Ecto neural progenitor cell (in vitro differentiated cells): Measurements from ENCODE around the gene CCDC146.
A peak's percentile ranks its signal among the peaks of the same experiment; 100 is the strongest.
"Not testable (repeated sequence)": the region's sequence is repeated elsewhere in the genome, so short reads cannot be mapped to it uniquely, and the experiment has no call there.

Experiments
- DNase-seq: peaks from one replicate; pipeline ENCODE4 v3.0.0-alpha.2; 2018; ENCODE audit warnings: low spot score

The CCDC146 gene

DNA sequence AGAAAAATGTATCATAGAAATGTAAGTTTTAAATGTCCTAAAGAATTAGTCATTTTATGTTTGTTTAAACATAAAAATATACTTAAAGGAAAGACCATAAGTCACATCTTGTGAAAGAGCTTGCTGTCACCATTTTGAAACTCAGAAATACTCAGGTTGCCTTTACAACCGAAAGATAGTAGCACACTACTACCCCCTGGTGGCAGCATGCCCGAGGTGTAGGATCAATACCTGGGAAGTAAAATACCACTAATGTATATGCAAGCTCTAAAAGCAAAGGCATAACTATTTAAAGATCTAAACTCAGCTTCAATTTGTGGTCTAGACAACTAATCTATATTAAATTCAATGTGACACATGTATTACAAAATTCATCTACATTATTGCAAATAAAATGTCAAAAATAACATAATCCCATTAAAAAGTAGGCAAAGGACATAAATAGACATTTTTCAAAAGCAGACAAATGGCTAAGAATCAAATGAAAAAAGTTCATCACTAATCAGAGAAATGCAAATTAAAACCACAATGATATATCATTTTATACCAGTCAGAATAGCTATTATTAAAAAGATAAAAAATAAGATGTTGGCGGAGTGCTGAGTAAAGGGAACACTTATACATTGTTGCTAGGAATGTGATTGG lies 124.9 kb downstream of the CCDC146 start:
- peak; percentile 76 for DNase-seq

DNA sequence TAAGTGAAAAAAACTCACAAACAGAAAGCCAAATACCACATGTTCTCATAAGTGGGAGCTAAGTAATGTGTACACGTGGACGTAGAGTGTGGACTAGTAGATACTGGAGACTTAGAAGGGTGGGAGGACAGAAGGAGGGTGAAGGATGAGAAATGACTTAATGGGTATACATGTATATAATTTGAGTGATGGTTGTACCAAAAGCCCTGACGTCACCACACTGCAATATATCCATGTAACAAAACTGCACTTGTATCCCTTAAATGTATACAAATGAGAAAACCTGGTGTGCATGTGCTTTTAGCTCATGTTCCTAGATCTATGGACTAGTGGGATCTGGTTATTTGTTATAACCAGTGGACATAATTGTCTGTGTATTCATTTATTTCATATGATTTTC lies 125.7 kb downstream of the CCDC146 start:
- DNase-seq: no peak

- DNase-seq: no peak
Measured at GRCh38 chr7:77252506-77252905, 130.1 kb downstream of the CCDC146 start.

DNA sequence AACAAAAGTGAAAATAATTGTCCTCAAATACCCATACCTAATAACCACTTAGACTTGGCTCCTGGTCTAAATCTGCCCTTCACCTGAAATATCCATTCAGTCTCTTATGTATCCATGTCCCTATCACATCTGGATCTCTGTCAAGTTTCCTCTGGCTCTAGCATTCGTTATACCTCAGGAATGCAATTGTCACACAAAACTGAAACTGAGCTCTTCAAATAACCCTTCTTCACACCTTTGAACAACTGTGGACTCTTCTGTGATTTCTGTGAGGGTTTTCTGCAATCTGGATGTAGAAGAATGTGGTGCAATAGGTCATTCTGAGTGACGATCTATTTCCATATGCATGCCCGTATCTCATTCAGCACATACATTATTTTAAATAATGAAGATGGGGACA lies 130.7 kb downstream of the CCDC146 start:
- no peak for DNase-seq

DNA sequence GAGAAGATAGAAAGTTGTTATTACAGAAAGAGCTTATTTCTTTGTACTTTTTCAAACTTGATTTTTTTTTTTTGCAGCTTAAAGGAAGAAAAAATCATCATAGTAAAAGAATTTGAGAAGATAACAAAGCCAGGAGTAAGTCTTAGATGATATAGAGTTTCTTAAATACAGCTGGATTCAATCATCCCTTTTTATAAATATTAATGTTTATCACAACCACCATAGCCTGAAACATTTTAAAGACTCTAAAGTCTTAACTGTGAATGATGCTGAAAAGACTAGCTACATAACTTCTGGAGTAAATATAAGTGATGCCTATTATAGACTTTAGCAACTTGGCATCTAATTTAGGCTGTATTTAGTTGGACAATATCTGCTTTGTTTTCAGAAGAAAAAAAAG lies 132.0 kb downstream of the CCDC146 start:
- DNase-seq: no peak

DNA sequence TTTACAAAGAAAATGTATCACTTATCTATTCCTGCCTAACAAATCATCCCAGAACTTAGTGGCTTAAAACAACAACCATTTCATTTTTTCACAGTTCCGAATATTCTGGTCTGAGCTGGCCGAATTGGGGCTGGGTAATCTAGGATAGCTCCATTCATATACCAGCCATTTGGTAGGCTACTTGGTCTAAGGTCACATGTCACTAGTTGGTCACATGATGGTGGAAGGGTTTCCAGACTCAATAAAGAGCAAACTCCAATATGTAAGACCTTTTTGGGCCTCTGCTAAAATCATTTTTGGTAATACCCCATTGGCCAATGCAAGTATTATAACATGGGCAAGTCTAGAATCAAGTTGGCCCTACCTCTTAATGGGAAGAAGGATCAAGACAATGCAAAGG lies 132.5 kb downstream of the CCDC146 start:
- DNase-seq: no peak

DNA sequence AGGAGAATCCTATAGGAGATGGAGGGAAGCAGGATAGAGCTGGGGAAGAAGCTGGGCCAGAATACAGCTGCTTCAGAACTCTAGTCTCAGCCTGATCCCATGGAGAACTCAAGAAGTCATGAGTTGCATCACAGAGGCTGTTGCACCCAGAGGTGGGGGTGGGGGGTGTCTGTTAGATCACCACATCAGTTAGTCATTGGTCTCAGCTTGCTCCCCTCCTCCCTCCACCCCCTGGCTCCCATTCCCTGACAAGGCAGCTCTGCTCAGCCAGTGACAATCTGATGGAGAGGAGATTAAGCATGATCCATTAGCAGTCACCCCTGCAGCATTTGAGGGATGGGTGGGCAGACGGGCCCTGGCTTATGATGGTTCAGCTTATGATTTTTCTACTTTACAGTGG lies 135.6 kb downstream of the CCDC146 start:
- DNase-seq: no peak

- no peak for DNase-seq
Measured at GRCh38 chr7:77258593-77258992, 136.2 kb downstream of the CCDC146 start.

DNA sequence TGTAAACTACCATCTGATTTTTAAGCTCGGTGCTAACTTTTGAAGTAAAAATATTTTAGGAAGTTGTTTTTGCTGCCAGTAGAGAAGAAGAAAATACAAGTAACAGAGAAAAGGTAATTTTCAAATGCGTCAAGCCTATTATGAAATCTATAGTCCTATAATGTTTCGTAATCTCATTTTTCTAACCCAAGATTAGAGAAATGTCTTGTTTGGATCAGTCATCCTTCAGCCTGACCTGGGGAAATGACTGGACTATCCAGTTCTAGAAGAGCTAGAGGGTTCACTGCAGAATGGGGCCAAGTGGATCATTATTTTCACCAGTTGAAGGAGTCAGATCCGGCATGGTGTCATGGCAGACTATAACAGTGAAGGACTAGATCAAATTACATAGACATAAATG lies 139.9 kb downstream of the CCDC146 start:
- DNase-seq: no peak

DNA sequence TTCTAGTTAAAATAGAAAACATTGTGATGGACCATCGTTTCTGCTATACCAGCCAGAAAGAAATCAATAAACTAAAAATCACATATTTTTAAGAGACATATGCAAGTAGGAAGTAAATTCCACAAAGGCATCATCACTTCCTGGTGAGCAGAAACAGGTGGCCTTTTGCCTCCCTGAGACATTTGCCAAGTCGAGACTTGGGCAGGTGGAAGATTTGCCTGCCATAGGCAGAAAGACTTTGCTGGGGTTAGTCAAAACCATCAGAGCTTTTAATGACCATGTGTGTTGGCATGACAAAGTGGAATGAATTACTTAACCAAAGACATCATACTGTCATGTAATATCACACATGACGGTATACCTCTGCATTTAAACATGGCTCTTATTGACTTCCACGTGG lies 143.3 kb downstream of the CCDC146 start:
- DNase-seq: no peak

- DNase-seq: no peak
Measured at GRCh38 chr7:77266291-77266794, 143.9 kb downstream of the CCDC146 start.

DNA sequence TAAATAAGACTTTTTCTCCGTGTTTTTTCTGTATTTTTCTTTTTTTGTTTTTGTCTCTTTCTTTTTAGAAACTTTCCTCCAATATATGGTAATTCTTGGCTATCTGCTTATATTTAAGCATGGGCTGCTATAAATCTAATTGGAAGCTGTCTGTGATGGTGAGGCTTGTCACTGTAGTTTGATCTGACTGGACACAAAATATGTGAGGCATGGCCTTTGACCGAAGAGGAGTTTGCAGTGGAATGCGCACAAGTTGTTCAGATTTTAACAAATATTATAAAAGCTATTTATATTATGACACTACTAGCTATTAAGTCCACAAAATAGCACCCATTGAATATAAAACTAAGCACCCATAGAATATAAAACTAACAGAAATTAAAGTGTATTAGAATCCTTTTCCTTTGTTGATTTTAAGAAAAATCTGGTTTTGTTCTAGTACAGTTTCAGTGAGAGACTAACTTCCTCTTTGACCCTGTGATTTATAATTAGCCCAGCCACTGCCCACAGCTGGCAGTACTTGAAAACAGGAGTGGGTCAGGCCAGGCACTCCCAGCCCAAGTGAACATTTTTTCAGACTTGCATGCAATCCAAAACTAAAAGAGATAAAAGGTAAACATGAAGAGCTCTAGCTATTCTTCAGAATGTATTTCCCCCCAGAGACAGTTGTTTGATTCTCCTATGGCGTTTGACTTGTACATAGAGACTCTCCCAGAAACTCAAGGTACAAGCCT lies 147.1 kb downstream of the CCDC146 start:
- no peak for DNase-seq

DNA sequence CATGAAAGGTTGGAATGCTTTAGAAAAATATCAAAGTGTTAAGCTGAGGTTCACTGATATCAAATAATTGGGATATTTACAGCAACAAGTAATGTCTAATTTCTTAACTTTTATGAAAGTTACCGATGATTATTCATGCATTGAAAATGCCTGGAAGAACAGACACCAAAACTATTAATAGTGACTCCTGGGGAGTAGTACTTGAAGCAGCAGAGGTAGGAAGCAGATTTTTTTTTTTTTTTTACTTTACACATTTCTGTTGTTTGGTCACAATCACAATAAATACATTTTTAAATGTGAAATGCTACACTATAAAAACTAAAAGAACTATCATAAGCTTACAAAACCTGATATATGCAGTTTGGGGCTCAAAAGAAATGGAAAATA lies 147.7 kb downstream of the CCDC146 start:
- DNase-seq: no peak

- no peak for DNase-seq
Measured at GRCh38 chr7:77271766-77272165, 149.4 kb downstream of the CCDC146 start.

DNA sequence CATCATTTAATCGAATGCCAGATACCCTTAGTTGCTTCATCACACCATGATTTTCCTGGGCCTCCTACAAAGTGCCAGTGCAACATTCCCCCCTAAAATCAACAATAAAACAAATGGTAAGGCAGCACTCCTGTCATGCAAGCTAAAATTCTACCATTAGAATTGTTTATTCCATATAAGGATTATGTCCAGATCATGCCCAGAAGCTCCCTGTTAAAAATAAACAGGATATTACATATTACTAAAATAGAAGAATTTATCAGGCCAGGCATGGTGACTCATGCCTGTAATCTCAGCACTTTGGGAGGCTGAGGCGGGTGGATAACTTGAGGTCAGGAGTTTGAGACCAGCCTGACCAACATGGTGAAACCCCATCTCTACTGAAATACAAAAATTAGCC lies 153.2 kb downstream of the CCDC146 start:
- not testable (repeated sequence) for DNase-seq

- no peak for DNase-seq
Measured at GRCh38 chr7:77276120-77276519, 153.7 kb downstream of the CCDC146 start.

DNA sequence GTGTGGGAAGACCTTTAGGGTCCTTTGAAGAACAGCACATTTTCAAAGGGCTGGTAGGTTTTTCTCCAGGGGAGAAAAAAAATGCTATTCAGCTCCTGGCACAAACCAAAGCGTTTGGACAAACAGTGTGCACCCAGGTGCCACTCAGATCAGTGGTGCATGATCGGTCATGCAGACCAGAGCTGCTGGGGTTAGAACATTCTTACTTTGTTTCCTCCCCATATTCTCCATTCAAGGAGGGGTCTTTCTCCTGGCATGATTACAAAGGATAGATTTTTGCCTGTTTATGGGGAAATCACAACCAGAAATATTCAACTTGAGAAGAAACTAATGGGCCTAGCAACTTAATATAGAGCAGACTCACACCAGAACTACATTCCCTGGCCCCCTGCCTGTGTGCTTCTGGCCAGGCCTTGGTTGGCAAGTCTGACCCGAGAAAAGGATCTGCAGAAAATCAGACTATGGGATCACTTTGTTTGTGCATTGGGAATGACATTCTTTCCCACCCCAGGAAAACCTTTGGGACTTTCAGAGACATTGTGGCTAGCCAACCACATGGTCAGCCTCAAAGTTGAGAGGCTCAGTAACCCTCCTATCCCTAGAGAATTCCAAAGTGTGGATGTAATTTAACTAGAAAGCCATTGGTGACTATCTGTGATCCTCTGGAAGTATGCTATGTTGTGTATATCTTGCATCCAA lies 159.5 kb downstream of the CCDC146 start:
- DNase-seq: no peak

- no peak for DNase-seq
Measured at GRCh38 chr7:77282897-77283296, 160.5 kb downstream of the CCDC146 start.

DNA sequence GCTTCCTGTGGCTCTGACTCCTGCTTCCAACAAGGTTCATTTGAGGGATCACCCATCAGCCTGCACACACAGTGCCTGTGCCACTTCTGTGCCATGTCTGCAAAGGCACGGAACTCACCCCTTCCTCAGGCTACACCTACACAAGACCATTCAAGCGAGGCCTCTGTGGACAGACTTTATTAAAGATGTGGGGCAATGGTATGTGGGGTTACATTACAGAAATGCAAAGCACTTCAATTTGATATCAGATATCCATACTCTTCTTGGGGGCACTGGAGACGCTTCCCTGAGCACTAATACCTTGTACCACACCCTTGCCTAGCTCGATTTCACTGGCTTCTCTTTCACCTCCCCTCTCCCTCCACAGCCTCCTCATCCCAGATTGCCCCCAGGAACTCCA lies 161.6 kb downstream of the CCDC146 start:
- no peak for DNase-seq

GRCh38 chr7:77284616-77285015 lies 162.2 kb downstream of the CCDC146 start:
- DNase-seq: no peak

GRCh38 chr7:77288676-77289320 lies 166.4 kb downstream of the CCDC146 start:
- no peak for DNase-seq

DNA sequence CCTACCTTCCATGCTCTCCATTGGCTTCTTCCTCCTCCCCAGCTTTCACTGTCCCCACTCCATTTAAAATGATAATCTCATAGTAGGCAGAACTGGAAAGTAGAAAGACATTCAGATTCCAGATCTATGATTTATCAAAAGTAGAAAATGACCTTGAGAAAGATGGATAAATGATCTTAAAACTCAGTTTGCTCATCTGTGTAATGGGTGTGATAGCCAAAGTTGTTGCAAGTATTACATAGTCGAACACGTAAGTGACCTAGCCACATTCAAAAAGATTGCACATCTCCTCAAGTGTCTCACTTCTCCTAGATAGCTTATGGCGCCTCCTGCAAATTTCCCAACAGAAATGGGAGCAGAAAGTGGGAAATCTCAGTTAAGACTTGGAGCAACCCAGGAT lies 167.0 kb downstream of the CCDC146 start:
- no peak for DNase-seq

GRCh38 chr7:77290425-77290824 lies 168.0 kb downstream of the CCDC146 start:
- DNase-seq: no peak
